Neural progenitor cell (in vitro differentiated cells): ENCODE measurements around the gene C2orf76. TPM values are rescaled to one million over a fixed set of nuclear protein-coding genes. Genes with fewer than 3 reads are reported as not detected.
A peak's percentile ranks its signal among the peaks of the same experiment; 100 is the strongest.

ENCODE experiments used
- DNase-seq: peaks from one replicate; pipeline ENCODE4 v3.0.0-alpha.2; 2016; ENCODE audit warnings: low spot score
- H2AFZ ChIP-seq: fragments of 200-600 bp; sonication (generic); replicated peaks from 2 replicates; pipeline ENCODE4 v1.6.1; 2016; ENCODE audit warnings: antibody characterized with exemption
- H3F3A ChIP-seq: fragments of 200-600 bp; sonication (generic); 2 replicates; pipeline ENCODE4 v1.6.1; 2016; ENCODE audit warnings: antibody characterized with exemption, low read depth
- H3K27ac ChIP-seq: fragments of 200-600 bp; sonication (generic); 2 replicates; pipeline ENCODE4 v1.5.1; 2016; ENCODE audit warnings: mild to moderate bottlenecking
- H3K27me3 ChIP-seq: fragments of 200-600 bp; sonication (generic); 2 replicates; pipeline ENCODE4 v1.6.1; 2016; ENCODE audit warnings: mild to moderate bottlenecking, moderate library complexity
- H3K36me3 ChIP-seq: fragments of 200-600 bp; sonication (generic); 2 replicates; pipeline ENCODE4 v1.5.1; 2016
- H3K4me1 ChIP-seq: fragments of 200-600 bp; sonication (generic); 2 replicates; pipeline ENCODE4 v1.6.1; 2016; ENCODE audit warnings: mixed run types
- H3K4me2 ChIP-seq: fragments of 200-600 bp; sonication (generic); 2 replicates; pipeline ENCODE4 v1.6.1; 2016
- H3K4me3 ChIP-seq: fragments of 200-600 bp; sonication (generic); 2 replicates; pipeline ENCODE4 v1.5.1; 2016
- H3K79me2 ChIP-seq: fragments of 200-600 bp; sonication (generic); 2 replicates; pipeline ENCODE4 v1.6.1; 2016; ENCODE audit warnings: low read depth
- H3K9ac ChIP-seq: fragments of 200-600 bp; sonication (generic); 2 replicates; pipeline ENCODE4 v1.6.1; 2016
- H3K9me3 ChIP-seq: fragments of 200-600 bp; sonication (generic); 2 replicates; pipeline ENCODE4 v1.5.1; 2016; ENCODE audit warnings: low read depth
- H4K20me1 ChIP-seq: fragments of 200-600 bp; sonication (generic); 2 replicates; pipeline ENCODE4 v1.6.1; 2016; ENCODE audit warnings: low read depth
- H3K27ac Mint-ChIP-seq: 3 replicates; pipeline ENCODE4 v1.8.0; 2021; ENCODE audit warnings: mixed read lengths
- H3K27me3 Mint-ChIP-seq: 2 replicates; pipeline ENCODE4 v1.8.0; 2022; ENCODE audit warnings: low read depth, mild to moderate bottlenecking, inconsistent platforms, moderate library complexity, mixed read lengths; ENCODE audit not compliant: insufficient read depth
- H3K36me3 Mint-ChIP-seq: 3 replicates; pipeline ENCODE4 v1.8.0; 2021; ENCODE audit warnings: mixed read lengths
- H3K4me1 Mint-ChIP-seq: 3 replicates; pipeline ENCODE4 v1.8.0; 2021; ENCODE audit warnings: mixed read lengths
- H3K4me3 Mint-ChIP-seq: 3 replicates; pipeline ENCODE4 v1.8.0; 2021; ENCODE audit warnings: mild to moderate bottlenecking, moderate library complexity, mixed read lengths
- H3K9me3 Mint-ChIP-seq: 3 replicates; pipeline ENCODE4 v1.8.0; 2020; ENCODE audit warnings: mixed read lengths
- EZH2 ChIP-seq: fragments of 200-600 bp; sonication (generic); IDR thresholded peaks from 2 replicates; pipeline ENCODE4 v1.6.1; 2017; ENCODE audit warnings: antibody characterized with exemption, mild to moderate bottlenecking, moderate library complexity
- EZH2phosphoT487 ChIP-seq: fragments of 200-600 bp; sonication (generic); IDR thresholded peaks from 2 replicates; pipeline ENCODE4 v1.6.1; 2017; ENCODE audit warnings: antibody characterized with exemption
- total RNA-seq: library from RNA; depleted of rRNA; stranded (reverse); fragments of >200 nt; gene quantifications from 2 replicates; pipeline ENCODE4 v1.2.3, GENCODE V29; 2015; ENCODE audit warnings: low replicate concordance
- TF ChIP-seq, protein P1 (sequence below): fragments of 200-600 bp; sonication (generic); IDR thresholded peaks from 2 replicates; pipeline ENCODE4 v1.5.1; 2017; ENCODE audit warnings: antibody characterized with exemption, mild to moderate bottlenecking

The C2orf76 gene
- total RNA-seq, 1 donor from 2014 or later, result 16.8 TPM

DNA sequence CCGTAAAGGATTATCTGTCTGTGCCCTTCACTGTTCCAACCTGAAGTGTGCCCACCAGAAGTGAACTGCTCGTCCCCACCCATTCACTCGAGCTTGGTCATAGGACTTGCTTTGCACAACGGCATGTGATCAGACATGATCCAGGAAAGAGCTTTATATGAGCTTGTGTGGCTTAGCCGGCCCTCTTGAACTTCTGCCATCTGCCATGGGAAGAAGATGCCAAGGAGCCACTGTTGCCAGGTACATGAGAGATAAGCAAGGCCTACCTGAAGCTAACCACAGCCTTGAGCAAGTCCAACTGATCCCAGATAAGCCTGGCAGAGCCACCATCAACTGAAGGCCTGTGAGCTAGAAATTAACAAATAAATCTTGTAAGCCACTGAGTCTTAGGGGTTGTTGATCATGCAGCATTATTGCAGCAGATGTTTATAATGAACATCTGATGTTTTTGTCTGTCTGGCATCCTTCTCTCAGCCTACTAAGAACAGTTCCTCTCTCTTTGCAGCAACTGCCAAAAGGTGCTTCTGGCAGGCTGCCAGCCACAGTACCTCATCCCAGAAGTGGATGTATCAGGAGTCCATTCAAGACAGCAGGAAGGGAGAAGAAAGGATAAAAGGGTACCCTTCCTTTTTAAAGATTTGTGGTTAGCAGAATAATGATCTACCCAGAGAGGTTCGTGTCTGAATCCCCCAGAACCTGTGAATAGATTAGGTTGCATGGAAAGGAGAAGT is 16.9 kb upstream of the C2orf76 start:
- H3K9ac ChIP-seq, result no peak overlapping the region
- no peaks in the 10 kb centered on the region for H3K36me3 Mint-ChIP-seq
- H3K9me3 ChIP-seq, result no peaks in the 10 kb centered on the region
- peaks cover 2% of the 10 kb centered on the region for H3K27me3 Mint-ChIP-seq
- no peaks in the 10 kb centered on the region for H3K27me3 ChIP-seq
- TF ChIP-seq EZH2phosphoT487 (no peak), EZH2 (no peak)
- TF ChIP-seq, protein P1, sequence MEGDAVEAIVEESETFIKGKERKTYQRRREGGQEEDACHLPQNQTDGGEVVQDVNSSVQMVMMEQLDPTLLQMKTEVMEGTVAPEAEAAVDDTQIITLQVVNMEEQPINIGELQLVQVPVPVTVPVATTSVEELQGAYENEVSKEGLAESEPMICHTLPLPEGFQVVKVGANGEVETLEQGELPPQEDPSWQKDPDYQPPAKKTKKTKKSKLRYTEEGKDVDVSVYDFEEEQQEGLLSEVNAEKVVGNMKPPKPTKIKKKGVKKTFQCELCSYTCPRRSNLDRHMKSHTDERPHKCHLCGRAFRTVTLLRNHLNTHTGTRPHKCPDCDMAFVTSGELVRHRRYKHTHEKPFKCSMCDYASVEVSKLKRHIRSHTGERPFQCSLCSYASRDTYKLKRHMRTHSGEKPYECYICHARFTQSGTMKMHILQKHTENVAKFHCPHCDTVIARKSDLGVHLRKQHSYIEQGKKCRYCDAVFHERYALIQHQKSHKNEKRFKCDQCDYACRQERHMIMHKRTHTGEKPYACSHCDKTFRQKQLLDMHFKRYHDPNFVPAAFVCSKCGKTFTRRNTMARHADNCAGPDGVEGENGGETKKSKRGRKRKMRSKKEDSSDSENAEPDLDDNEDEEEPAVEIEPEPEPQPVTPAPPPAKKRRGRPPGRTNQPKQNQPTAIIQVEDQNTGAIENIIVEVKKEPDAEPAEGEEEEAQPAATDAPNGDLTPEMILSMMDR, result no peak
- H3K4me1 ChIP-seq, result peaks cover 11% of the 10 kb centered on the region
- no peaks in the 10 kb centered on the region for H3K36me3 ChIP-seq
- H3K9me3 Mint-ChIP-seq, result no peaks in the 10 kb centered on the region
- no peak overlapping the region for H3K4me3 ChIP-seq
- no peak overlapping the region for H3K4me3 Mint-ChIP-seq
- no peaks in the 10 kb centered on the region for H4K20me1 ChIP-seq
- H3F3A ChIP-seq, result no peaks in the 10 kb centered on the region
- H3K4me1 Mint-ChIP-seq, result no peaks in the 10 kb centered on the region
- H2AFZ ChIP-seq, result no peak overlapping the region
- H3K27ac ChIP-seq, result no peak overlapping the region
- peak overlapping the region; percentile 25 for H3K27ac Mint-ChIP-seq
- DNase-seq, result no peak
- H3K4me2 ChIP-seq, result no peak overlapping the region
- H3K79me2 ChIP-seq, result no peaks in the 10 kb centered on the region

DNA sequence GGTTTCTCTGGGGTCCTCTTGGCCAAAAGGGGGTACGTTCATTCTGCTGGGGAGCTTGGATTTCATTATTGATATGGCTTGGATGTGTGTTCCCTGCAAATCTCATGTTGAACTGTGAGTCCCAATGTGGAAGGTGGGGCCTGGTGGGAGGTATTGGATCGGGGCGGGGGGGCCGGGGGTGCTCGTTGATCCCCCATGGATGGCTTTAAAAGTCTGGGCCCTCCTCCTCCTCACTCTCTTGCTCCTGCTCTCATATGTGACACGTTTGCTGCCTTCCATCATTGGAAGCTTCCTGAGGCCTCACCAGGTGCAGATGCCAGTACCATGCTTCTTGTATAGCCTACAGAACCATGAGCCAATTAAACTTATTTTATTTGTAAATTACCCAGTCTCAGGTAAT is 11.9 kb upstream of the C2orf76 start:
- DNase-seq, result no peak
- H2AFZ ChIP-seq, result no peak overlapping the region
- peaks cover 2% of the 10 kb centered on the region for H3K27me3 Mint-ChIP-seq
- peaks cover 8% of the 10 kb centered on the region for H3K9me3 Mint-ChIP-seq
- no peaks in the 10 kb centered on the region for H3F3A ChIP-seq
- H3K27ac ChIP-seq, result no peak overlapping the region
- no peak overlapping the region for H3K9ac ChIP-seq
- TF ChIP-seq, protein P1, result no peak
- no peak for TF ChIP-seq EZH2phosphoT487
- TF ChIP-seq EZH2, result no peak
- H3K4me2 ChIP-seq, result no peak overlapping the region
- no peak overlapping the region for H3K4me3 ChIP-seq
- H3K27me3 ChIP-seq, result no peaks in the 10 kb centered on the region
- H3K79me2 ChIP-seq, result no peaks in the 10 kb centered on the region
- H3K36me3 Mint-ChIP-seq, result peaks cover 15% of the 10 kb centered on the region
- H3K36me3 ChIP-seq, result no peaks in the 10 kb centered on the region
- no peak overlapping the region for H3K27ac Mint-ChIP-seq
- no peaks in the 10 kb centered on the region for H3K4me1 Mint-ChIP-seq
- H3K9me3 ChIP-seq, result no peaks in the 10 kb centered on the region
- peaks cover 21% of the 10 kb centered on the region for H3K4me1 ChIP-seq
- H4K20me1 ChIP-seq, result no peaks in the 10 kb centered on the region
- no peak overlapping the region for H3K4me3 Mint-ChIP-seq

DNA sequence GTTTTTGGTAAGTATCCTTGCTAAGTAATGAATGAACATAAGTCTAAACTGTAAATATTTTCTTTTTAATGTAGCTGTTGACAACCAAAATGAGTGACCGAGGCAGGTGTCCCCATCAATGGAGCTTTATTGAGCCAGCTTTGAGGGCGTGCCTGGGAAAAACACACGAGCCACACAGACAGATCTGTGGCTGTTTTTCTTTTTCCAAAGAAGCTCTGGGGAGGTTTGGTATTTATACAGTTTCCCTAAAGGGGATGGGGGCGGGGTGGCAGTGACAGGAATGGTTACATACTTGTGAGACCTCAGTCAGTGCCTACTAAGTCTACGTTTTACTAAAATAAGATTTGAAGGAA is 11.3 kb upstream of the C2orf76 start:
- no peaks in the 10 kb centered on the region for H3F3A ChIP-seq
- DNase-seq, result no peak
- Mint-ChIP-seq H3K36me3 (peaks cover 21% of the 10 kb centered on the region), H3K27ac (no peak overlapping the region), H3K27me3 (peaks cover 2% of the 10 kb centered on the region), H3K4me1 (no peaks in the 10 kb centered on the region), H3K4me3 (no peak overlapping the region), H3K9me3 (peaks cover 9% of the 10 kb centered on the region)
- H3K4me2 ChIP-seq, result no peak overlapping the region
- H3K9ac ChIP-seq, result no peak overlapping the region
- no peaks in the 10 kb centered on the region for H3K79me2 ChIP-seq
- H3K27me3 ChIP-seq, result no peaks in the 10 kb centered on the region
- no peak overlapping the region for H2AFZ ChIP-seq
- no peaks in the 10 kb centered on the region for H3K36me3 ChIP-seq
- no peak overlapping the region for H3K4me3 ChIP-seq
- no peak overlapping the region for H3K27ac ChIP-seq
- H3K9me3 ChIP-seq, result no peaks in the 10 kb centered on the region
- TF ChIP-seq, protein P1, result no peak
- TF ChIP-seq EZH2, result no peak
- no peak for TF ChIP-seq EZH2phosphoT487
- H3K4me1 ChIP-seq, result peaks cover 21% of the 10 kb centered on the region
- H4K20me1 ChIP-seq, result no peaks in the 10 kb centered on the region
